ENCODE measurements around the gene DDN.
A peak's percentile ranks its signal among the peaks of the same experiment; 100 is the strongest.

The DDN gene

DNA sequence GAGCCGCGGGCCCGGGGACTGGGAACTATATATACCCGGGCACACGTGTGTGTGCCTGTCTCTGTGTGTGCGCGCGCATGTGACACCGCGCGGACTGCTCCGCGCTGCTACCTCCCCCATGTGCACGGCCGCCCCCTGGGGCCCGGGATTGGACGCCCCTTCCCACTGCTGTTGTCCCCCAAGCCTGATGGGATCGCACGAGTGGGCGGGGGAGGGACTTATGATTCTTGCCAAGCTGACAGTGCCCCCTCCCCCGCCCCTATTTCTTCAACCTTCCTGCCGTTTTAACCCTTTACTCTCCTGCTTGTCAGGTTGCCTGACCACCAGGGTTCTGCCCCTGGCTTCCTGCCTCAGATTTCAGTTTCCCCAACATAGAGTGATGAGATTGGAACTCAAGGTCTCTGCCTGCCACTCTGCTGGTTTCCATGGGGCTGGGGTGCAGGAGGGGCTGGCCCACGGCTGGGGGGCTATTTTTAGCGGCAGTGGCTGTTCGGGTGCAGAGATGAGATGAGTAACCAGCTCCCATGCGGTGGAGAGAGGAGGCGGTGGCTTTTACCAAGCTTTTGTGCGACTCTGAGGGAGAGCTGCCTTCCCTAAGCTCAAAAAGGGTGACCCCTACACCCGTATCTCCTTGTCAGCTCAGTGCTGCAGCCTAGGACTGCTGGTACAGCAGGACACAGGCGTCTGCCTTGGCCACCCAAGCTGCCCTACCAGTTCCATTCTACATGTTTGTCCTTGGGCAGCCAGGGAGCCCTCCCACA is at the start of gene DDN:
Gene DDN, minus strand, starts transcription at position 5 of the 761 bp plus-strand sequence. CDS start 88 bp downstream, outside the sequence.
- DNase-seq (ENCODE audit: low read depth), result no peak

GRCh38 chr12:49048953-49049352 is 49.8 kb upstream of the DDN start:
- no peak for DNase-seq (ENCODE audit: low read depth)

GRCh38 chr12:49046129-49046895 is 47.1 kb upstream of the DDN start:
- no peak for DNase-seq (ENCODE audit: low read depth)

DNA sequence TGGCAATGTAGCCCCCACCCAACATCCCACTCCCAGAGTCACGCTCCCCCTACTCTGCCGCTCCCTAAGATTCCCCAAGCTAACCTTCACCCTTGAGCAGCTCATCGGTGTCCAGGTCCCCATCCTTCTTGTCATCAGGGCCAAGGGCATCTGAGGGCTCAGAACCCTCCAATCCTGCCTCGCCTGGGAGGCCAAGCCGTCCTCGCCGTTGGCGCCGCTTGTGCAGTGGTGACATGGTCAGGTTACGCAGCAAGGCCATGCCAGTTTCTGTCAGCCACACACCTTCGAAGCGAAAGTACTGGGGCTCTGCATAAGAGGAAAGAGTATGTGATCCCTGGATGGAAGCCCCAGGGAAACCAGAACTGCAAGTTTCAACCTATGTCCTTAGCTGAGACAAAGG is 45.5 kb upstream of the DDN start:
- DNase-seq (ENCODE audit: low read depth), result no peak

DNA sequence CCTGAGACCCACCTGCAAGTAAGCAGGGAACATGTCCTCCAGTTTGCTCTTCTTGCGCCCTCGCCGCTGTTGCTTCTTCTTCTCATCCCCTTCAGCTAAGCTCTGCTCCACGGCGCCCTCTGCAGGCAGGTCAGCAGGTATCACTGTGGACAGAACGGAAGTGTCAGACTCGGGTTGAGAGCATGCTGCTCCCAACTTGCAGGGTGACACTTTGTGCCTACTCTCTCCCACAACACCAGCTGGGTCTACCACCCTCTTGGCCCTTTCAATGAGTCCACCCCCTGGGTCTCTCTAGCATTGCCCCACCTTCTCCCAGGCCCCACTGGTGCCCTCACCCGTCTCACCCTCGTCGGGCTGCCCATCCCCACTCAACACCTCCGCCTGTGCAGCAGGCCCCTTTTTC is 44.7 kb upstream of the DDN start:
- peak; percentile 60 for DNase-seq (ENCODE audit: low read depth)

DNA sequence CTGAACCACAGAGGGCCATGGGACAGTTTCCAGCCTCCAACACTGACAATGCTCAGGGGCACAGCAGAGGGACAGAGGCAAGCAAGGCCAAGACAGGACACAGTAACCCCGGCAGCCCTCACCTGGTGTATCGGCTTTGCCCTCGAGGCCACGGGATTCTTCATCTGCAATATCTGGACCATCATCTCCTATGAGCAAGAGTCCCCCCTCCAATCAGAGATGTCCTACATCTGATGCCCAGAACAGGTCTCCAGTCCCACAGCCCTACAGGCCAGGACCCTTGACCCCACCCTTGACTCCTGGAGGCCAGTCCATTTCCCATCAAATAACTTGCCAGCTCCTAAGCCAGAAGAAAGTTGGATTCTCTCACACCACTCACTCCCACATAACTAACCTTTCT is 44.1 kb upstream of the DDN start:
- DNase-seq (ENCODE audit: low read depth), result no peak

GRCh38 chr12:49041881-49042484 is 42.8 kb upstream of the DDN start:
- DNase-seq (ENCODE audit: low read depth), result no peak

- DNase-seq (ENCODE audit: low read depth), result no peak
Measured at GRCh38 chr12:49041036-49041880, 42.1 kb upstream of the DDN start.

- no peak for DNase-seq (ENCODE audit: low read depth)
Measured at GRCh38 chr12:49040364-49040855, 41.2 kb upstream of the DDN start.

DNA sequence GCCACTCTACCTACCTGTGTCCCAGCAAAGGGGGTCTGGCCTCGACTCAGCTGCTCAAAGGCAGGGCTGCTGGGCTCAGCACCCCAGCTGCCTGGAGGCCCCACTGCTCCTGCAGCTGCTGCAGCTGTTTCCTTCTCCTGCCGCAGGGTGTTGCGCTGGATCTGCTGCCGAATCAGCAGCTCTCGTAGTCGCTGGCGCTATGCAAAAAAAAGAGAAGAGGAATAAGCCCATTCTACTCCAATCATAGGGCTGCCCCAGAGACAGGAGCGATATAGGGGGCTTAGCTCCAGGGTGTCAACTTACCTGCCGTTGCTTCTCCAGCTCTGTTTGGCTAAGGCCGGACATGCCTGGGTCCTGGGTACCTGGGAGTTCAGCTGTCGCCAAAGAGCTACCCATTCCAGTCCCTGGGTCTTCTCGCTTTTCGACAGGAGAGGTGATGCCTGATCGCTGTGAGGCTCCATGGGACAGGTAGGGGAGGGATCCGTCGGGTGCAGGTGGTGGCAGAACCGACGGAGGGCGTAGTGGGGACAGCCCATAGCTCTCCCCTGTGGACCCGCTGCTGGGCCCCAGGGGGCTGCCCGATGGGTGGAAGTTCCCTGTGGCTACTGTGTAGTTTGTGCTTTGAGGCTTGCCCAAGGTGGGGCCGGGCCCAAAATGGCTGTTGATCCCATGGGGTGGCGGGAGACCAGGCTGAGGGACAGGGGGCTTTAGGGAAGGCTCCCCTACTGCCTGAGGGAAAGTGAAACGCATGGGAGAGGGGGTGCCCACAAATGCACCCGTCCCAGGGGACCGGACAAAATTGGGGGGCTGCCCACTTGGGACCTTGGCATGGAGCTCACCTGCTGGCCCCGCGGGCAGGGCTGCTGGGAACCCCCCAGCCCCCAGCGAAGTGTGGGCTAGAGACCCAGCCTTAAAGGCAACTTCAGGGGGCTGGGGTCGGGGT is 40.5 kb upstream of the DDN start:
- no peak for DNase-seq (ENCODE audit: low read depth)

- DNase-seq (ENCODE audit: low read depth), result no peak
Measured at GRCh38 chr12:49038291-49038955, 39.2 kb upstream of the DDN start.

- DNase-seq (ENCODE audit: low read depth), result no peak
Measured at GRCh38 chr12:49037947-49038237, 38.7 kb upstream of the DDN start.

- no peak for DNase-seq (ENCODE audit: low read depth)
Measured at GRCh38 chr12:49037111-49037946, 38.2 kb upstream of the DDN start.

GRCh38 chr12:49036029-49036428 is 36.9 kb upstream of the DDN start:
- DNase-seq (ENCODE audit: low read depth), result no peak

DNA sequence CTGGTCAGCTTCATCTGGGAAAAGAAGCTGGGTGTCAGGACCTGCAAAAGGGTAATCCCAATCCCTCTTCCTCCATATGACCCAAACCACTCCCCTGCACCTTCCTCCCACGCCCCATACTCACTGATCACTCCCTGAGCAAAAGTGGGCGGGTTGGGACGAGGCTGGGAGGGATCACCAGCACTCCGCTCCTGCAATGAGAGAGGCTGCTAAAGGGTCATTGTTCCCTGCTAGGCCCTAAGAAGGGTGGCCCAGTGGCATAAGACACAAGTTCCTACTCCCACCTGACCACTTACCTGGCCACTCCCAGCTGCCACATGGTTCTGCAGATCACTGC is 35.1 kb upstream of the DDN start:
- DNase-seq (ENCODE audit: low read depth), result no peak

DNA sequence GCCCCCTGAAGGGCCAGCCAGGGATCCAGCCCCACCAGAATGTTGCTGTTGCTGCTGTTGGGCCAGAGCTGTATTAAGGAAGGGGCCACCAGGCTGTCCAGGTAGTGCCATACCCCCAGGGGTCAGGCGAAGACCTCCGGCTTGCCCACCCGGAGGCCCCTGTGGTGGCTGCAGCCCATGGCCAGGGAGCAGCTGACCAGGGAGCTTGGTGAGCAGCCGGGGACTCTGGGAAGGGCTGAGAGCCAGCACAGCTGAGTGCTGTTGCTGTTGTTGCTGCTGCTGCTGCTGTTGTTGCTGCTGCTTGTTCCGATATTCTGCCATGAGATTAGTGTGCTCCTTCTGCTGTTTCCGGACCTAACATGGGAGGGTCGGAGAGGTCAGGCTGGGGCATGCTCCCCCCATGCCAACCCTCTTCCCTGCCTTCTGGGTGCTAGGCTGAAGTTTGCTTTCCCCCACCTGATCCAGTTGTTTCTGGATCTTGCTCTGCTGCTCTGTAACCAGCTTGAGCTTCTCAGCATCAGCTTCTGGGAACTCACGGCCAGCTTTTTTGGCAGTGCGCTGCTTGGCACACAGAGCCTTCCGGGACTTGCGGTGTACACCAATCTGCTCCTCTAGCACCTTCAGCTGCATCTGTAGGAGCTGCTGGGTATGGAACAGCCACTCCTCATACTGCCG is 34.6 kb upstream of the DDN start:
- no peak for DNase-seq (ENCODE audit: low read depth)

- DNase-seq (ENCODE audit: low read depth), result no peak
Measured at GRCh38 chr12:49032679-49033447, 33.7 kb upstream of the DDN start.

DNA sequence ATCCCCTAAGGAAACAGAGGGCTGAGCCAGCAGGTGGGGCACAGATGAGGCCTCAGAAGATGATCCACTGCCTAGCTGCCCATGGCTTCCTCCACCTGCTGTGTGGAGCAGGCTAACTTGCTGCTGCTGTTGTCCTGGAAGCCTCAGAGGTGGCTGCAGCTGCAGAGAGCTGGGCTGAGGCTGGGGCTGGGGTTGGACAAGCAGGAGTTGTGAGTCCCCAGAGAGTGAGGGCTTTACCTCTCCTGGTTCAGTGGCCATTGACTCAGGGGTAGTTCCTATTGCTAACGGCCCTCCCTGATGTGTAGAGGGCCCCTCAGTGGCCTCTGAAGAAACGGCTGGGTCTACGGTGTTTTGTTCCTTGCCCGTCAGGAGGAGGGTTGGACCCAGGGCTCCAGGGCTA is 33.1 kb upstream of the DDN start:
- DNase-seq (ENCODE audit: low read depth), result no peak
